ENCODE data around the gene HAVCR2.

GRCh38 chr5:157066080-157066479, 42.8 kb downstream of the HAVCR2 start:
- no peak for TF ChIP-seq CTCF (IDR thresholded peaks at IDR 0.05; ENCODE audit: low read depth, low read length, poor library complexity, severe bottlenecking)
- no peak for TF ChIP-seq EZH2phosphoT487 (IDR thresholded peaks at IDR 0.05; ENCODE audit: borderline replicate concordance, low read length)

Measured in DOHH2 (cell line).